Hematopoietic multipotent progenitor cell (in vitro differentiated cells): Measurements from ENCODE around the gene SSR3. TPM values are rescaled to one million over a fixed set of nuclear protein-coding genes. Genes with fewer than 3 reads are reported as not detected.
"Not testable (repeated sequence)": the region's sequence is repeated elsewhere in the genome, so short reads cannot be mapped to it uniquely, and the experiment has no call there.

ENCODE experiments used
- DNase-seq, 3 donors: peaks; one replicate each; pipeline ENCODE4 v3.0.0-alpha.2; 2011 to 2015; ENCODE audit warnings: low read depth in 2 of 3, low spot score in 2 of 3
- total RNA-seq: library from RNA; depleted of rRNA; stranded (reverse); fragments of >200 nt; gene quantifications from one replicate; pipeline ENCODE4 v1.2.3, GENCODE V29; 2012

The SSR3 gene
- total RNA-seq, 1 donor: 96.1 TPM

DNA sequence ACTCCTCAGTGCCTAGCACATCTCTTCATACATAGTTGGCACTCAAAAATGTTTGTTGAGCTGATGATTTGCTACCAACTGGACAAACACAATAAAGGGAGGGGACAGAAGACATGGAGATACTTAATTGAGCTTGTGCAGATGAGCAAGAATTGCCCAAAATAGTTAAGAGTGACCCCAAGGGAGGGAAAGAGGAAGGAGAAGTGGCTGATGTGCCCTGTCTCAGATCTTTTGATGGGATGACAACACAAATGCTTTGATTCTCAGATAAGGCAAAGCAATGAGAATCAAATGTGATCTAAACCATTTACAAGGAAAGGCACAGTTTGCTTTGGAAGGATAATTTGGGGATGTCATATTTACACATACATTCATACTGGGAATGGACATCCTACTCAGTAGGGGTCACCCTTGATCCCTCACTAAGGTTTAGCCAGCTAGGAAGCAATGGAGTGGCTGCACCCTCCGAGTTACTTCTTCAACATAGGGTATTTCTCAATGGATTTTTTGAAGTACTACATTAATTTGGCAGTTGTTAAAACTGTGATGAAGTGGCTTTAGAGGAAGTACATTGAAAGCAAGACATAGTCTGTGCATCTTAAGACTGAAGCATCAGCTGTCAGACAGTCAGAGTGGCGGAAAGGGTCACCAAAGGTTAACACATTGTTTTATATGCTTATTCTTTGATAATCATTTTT lies 21.9 kb upstream of the SSR3 start:
- DNase-seq: no peak

DNA sequence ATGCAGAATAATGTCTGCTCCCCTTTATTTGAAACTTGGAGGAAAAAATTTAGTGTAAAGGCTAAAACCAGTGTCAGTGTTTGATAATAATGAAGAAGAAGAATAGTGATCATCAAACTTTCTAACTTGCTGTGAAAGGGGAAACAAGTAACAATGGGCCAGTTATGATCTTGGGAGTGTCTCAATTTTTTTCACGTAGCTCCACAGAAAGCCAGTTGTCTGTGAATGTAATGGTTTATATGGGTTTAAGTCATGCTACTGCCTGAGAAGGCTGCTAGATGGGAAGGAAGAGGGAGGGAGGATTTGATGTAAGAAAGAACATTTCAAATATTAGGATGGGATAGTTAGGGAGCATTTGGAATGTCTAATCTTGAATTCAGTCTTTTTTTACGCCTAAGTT lies 21.1 kb upstream of the SSR3 start:
- DNase-seq: no peak

DNA sequence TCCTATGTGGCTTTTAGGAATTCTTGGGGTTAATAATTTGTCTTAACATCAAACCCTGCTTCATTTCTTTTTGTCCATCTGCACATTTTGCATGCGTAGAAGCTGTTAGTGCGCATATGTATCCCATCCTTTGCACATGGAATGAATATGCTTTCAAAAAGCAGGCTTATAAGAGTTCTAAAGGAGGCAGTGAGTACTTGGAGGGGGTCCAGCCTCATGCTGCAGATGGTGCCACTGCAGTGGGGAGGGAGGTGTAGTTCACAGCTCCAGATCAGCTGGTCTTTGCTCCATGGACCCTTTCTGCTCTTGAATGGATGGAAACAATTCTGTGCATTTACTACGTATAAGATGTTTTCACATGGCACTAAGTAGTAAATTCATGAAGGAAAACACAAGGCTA lies 20.7 kb upstream of the SSR3 start:
- DNase-seq: no peak

DNA sequence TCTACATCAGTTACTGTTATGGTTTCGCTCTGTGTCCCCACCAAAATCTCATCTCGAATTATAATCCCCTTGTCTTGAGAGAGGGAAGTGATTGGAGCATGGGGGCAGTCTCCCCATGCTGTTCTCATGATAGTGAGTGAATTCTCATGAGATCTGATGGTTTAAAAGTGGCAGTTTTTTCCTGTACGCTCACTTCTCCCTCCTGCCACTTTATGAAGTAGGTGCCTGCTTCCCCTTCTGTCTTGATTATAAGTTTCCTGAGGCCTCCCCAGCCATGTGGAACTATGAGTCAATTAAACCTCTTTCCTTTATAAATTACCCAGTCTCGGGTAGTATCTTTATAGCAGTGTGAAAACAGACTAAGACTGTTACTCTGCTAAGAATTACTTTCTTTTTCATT lies 15.0 kb upstream of the SSR3 start:
- peak in 1 of 3 donors; percentile 37 for DNase-seq

DNA sequence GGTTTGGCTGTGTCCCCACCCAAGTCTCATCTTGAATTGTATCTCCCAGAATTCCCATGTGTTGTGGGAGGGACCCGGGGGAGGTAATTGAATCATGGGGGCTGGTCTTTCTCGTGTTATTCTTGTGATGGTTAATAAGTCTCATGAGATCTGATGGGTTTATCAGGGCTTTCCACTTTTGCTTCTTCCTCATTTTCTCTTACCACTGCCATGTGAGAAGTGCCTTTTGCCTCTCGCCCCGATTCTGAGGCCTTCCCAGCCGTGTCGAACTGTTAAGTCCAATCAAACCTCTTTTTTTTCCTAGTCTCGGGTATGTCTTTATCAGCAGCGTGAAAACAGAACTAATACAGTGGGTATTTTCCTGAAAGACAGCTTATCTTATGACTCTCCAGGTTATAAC lies 14.1 kb upstream of the SSR3 start:
- DNase-seq: peak in 1 of 3 donors; percentile 24

DNA sequence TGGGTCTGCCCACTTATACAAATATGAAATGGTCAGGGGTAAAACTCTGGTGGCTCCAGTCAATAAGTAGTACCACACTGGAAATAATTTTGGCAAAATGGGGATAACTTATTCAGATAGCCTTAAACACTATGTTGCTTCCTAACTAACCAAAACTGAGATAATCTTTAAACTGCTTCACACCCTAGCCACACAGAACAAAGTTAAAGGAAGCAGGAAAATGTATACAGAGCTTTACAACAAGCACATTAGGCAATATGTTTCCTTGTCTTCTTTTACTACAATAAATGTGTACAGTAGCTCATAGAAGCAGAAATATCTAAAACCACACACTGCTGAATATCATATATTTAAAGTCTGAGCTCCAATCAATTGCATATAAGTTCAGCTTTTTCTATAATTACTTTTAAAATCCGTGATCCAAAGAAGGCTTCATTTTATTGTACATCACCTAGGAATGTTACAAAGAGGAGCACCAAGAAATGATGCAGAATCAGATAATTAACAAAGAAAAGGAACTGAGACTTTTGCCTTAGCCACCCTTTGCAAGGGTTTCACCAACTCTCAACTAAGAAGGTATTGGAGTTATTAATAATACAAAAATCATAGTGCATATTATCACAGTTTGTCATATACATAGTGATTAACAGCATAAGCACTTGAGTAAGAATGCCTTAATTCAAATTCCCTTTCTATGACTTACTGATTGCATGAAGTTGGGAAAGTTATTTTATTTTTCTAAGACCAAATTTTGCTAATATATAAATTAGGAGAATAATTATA lies 9.2 kb upstream of the SSR3 start:
- DNase-seq: no peak

DNA sequence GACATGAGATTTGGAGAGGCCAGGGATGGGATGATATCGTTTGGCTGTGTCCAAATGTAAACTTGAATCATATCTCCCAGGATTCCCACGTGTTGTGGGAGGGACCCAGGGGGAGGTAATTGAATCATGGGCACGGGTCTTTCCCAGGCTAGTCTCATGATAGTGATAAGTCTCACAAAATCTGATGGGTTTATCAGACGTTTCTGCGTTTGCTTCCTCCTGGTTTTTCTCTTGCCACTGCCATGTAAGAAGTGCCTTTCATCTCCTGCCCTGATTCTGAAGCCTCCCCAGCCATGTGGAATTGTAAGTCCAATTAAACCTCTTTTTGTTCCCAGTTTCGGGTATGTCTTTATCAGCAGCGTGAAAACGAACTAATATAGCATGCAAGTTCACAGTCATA lies 7.6 kb upstream of the SSR3 start:
- DNase-seq: not testable (repeated sequence)

DNA sequence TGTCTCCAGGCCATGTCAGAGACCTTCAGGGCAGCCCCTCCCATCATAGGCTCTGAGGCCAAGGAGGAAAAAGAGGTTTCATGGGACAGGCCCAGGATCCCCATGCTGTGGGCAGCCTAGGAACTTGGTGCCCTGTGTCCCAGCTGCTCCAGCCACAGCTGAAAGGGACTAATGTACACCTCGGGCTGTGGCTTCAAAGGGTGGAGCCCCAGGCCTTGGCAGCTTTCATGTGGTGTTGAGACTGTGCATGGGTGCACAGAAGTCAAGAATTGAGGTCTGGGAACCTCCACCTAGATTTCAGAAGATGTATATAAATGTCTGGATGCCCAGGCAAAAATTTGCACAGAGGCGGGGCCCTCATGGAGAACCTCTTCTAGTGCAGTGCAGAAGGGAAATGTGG lies 6.6 kb upstream of the SSR3 start:
- DNase-seq: no peak

DNA sequence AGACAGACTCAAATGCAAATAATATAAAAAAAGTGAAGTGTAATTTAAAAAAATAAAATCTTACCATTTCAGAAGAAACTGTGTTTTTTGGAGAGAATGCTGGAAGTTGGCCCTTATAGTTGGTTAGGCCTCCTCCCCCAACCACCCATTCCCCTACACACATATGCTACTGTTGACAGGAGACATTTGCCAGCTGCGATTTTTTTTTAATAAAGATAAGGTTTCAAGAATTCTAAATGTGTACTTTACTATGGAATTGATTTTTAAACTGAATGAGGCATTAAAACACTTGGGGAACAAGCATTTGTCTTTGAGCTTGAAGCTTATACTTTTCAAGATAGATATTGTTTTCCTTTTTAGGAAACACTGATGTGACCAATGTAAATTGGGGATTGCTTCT lies 4.4 kb upstream of the SSR3 start:
- no peak for DNase-seq

DNA sequence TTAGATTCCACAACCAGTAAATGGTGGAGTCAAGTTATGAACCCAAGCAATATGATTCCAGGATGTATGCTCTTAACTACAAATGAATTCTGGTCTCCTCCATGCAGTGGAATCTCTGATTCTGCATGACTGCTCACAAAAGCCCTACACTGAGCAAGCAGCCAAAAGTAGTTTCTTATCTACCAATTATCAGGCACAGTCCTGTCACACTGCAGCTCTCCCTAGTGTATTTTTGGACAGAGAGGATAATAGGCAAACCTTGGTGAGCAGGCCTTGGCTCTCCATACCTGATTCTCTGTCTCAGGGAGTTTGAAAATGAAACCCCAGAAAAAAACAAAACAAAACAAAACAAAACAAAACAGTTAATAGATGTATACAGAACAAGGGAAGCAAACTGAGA lies 3.5 kb upstream of the SSR3 start:
- DNase-seq: no peak

DNA sequence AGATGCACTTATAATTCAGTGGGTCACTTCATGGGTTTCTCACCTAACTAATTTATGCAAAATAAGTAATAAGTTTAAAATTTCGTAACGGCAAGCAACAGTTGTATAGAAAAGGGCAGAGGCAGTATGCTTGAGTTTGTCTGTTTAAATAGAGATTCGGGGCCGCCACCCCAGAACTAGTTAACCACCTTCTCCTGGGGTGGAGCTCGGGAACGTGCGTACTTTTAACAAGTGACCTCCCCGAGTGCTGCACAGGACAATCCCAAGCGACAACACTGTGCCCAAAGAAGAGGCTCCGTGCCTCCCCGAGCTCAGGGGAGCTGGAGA lies 439 bp downstream of the SSR3 start:
- DNase-seq: no peak

DNA sequence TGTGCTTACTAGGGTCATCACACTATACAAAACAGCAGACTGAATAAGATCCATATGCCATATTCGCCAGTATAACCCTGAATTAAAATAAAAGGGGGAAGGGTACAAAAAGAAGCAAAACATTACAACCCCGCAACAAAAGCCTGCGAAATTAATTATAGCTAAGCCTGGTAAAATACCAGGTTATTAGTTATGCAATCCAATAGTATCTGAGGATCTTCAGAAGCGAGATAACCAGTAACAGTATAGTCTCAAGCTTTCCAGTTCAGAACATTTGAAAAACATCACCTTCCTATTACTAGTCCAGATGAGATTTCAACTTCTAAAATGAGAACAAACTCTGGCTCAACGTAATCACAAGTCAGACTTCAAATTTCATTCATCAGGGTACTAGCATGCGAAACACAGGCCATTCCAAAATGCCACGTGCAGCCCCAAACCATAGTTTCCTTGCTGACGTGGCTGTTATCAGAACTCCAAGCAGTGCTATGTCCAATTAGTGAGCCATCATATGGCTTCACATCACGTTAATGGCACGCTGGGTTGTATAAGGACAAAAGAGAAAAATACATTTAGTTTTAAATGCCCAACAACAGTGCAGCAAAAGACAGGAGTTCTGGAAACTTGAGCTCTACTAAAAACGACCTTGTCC lies 1.1 kb downstream of the SSR3 start:
- DNase-seq: no peak

DNA sequence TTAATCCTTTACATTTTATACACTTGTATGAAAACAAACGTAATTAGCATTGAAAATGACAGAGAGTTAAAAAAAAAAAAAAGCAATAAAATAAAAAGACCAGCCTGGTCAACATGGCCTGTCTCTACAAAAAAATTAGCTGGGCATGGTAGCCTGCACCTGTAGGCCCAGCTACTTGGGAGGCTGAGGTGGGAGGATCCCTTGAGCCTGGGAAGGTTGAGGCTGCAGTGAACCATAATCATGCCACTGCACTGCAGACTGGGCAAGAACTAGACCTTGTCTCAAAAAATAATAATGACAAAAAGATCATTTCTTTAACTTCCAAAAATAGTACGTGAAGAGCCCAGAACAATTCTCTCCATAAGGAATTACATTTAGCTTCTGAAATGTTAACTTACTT lies 1.9 kb downstream of the SSR3 start:
- no peak for DNase-seq

DNA sequence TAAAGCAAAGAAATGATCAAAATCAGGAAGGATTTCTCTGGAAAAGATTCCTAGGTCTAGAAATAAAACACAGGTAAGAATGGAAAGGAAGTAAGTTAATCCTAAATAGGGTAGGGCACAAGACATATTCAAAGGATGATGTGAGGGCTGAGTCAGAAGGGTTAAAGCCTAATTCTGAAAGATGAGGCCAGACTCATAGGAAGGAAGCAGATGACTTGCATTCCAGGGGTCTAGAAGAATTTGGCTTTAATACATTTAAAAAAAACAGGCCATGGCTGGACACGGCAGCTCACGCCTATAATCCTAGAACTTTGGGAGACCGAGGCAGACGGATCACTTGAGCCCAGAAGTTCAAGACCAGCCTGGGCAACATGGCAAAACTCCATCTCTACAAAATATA lies 3.2 kb downstream of the SSR3 start:
- no peak for DNase-seq

DNA sequence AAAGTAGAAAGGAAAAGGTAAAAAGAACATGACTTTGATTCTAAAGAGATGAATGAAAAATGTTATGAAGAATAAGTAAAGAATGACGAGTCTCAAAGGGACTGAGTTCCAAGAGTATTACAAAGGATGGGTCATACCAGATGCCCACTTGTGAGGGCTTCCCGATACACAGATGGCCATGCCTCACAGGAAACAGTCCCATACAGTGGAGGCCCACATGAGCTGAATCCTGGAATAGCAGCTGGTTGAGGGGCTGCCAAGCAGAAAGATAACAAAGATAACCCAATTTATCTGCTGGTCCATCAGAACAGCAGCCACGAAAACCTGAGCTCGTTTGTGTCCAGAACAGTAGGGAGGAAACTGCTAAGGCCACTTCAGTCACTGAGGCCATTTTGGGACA lies 3.7 kb downstream of the SSR3 start:
- DNase-seq: no peak

DNA sequence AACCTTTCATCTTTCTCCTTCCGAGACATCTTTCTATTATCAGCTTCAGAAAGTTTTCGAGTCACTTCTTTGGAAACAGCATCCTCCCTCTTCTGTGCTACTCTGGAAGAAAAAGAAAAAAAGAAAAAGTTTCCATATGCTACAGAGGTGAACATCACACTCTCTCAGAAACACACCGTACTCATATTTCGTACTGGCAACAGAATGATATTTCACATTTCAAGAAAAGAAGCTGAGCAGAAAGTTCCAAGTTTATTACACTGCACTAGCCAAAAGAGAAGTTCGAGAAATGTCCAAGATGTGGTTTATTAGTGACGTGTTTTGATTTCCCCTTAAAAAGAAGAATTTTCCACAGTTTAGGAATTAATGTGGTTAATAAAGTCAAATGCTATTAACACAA lies 6.0 kb downstream of the SSR3 start:
- DNase-seq: no peak

DNA sequence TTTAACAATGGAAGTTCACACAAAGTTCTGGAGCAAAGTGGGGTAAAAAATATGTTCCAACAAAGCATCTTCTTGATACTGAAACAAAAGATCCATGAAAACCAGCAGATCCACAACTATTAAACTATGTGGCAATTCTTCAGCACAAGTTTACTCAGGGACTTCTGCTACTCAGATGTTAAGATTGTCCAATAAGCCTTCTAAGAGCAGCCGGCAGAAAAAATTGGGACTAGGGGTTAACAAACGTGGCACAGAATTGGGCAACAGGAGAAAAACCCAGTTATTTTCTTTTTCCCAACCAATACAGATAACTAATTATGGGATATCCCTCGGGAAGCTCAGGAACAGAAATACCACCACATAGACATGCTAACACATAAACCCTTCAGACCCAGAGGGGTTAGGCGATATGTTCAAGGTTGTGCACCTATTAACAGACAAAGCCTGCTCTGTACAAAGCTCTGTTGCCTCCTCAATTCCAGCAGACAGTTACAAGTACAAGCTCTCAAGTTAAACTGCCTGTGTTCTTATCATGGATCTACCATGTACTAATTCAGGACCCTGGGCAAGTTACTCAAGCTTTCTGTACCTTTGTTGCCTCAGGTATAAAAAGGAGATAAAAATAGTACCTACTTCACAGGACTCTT lies 6.8 kb downstream of the SSR3 start:
- no peak for DNase-seq

DNA sequence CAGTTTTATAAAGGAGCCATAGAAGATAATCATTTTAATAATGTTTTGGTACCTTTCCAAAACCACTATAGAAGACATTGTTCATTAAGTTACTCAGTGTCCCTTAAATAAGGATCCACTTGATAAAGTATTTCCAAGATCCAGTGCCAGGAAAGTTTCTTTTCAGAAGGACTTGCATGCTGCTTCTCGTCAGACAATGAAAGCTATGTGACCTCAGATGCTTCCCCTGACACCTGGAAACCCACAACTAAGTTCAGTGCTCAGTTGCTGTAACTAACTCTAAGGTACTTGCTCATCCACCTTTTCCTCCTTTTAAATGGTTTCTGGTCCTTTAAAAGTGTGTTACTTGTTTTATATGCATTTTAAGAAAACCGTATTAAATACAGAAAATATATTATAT lies 7.3 kb downstream of the SSR3 start:
- no peak for DNase-seq

DNA sequence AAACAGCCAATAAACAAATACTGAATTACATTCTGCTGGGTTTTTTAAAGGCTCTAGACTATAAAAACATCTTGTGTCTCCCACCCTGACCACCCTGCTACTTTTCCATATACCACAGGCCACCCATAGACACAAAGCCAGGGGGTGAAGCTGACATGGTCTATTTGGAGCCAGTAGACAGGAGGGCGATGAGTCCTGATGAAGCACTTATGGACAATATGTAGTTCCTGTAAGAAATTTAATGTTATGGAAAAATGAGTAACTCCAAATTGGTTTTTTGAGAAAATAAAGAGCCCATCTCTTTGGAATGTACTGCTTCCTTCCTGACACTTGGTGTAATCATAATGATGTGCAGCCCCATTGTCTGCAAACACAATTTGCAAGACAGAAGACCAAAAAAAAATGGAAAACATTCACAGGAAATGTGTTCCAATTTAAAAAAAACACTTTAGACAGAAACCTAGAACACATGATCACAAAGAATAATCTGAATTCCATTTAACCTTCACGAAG lies 11.8 kb downstream of the SSR3 start:
- DNase-seq: no peak

DNA sequence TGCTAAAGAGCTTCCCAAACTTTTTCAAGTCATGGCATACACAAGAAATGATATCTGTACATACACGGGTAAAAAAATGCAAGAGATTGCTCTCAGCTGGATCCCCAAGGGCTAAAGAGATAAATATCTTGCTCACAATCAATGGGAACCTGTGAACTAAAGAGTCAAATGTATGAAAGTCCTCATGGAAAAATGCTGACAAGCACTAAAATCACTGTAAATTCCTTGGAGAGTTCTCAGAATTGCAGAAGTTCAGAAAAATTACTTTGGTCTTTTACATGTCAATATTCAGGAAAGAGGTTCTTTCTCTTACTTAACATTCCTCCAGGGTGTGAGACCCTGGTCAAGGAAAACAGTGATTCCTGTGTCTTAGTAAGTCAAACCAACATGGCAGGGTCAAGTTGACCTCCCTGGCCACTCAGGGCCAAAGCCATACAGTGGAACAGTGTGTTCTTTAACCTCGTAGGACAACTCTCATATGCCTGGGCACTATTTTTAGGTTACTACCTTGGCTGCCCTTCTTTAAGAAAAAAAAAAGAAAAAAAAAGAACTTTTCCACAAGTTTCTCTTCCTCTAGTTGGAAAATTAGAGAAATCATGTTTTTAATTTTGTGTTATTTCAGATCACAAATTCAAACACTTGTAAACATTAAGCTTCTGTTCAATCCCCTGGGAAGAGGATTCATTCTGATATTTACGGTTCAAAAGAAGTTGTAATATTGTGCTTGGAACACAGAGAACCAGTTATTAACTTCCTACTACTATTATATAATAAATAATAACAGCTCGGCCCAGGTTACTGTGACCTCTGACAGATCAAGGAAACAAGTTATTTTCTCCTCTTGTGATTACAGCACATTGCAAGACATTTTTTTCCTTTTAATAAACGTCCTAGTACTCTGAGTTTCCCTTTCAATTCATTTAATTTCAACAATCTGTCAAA lies 12.5 kb downstream of the SSR3 start:
- no peak for DNase-seq
